PC-9 (cell line): ENCODE results near the gene CCDC141. TPM values are rescaled to one million over a fixed set of nuclear protein-coding genes. Genes with fewer than 3 reads are reported as not detected.

ENCODE experiments used
- BruUV-seq: library from RNA; stranded (reverse); fragments of 400-500 nt; replicated peaks from 2 replicates; lab custom pipeline; 2021; lab: Mats Ljungman, UMichigan
- CTCF ChIA-PET: fragments of 300-600 bp; sonication (Branson Sonifier 250); formaldehyde crosslinking; loops from one replicate; lab custom pipeline; 2022; ENCODE audit warnings: antibody characterized with exemption; lab: Charles Lee
- POLR2A ChIA-PET: fragments of 300-600 bp; sonication (Branson Sonifier 250); formaldehyde crosslinking; loops from one replicate; lab custom pipeline; 2022; ENCODE audit warnings: antibody characterized with exemption; ENCODE audit not compliant: unreplicated experiment; lab: Charles Lee
- DNase-seq, 2 experiments: peaks; one replicate each; pipeline versions ENCODE4 v3.0.0 to v3.0.0-alpha.2; 2015 to 2022; ENCODE audit warnings: mixed read lengths in 1 of 2
- H2AFZ ChIP-seq: fragments of 200-600 bp; sonication (generic); 2 replicates; pipeline ENCODE4 v1.8.1; 2017; ENCODE audit warnings: antibody characterized with exemption
- H3F3A ChIP-seq: fragments of 200-600 bp; sonication (generic); 2 replicates; pipeline ENCODE4 v1.8.1; 2017; ENCODE audit warnings: antibody characterized with exemption, mild to moderate bottlenecking, low read depth; ENCODE audit not compliant: insufficient read depth
- H3K27ac ChIP-seq: fragments of 200-600 bp; sonication (generic); 2 replicates; pipeline ENCODE4 v1.6.1; 2016; ENCODE audit warnings: mixed run types
- H3K27me3 ChIP-seq: fragments of 200-600 bp; sonication (generic); 2 replicates; pipeline ENCODE4 v1.6.1; 2016; ENCODE audit warnings: low read depth, mixed run types; ENCODE audit not compliant: insufficient read depth
- H3K36me3 ChIP-seq: fragments of 200-600 bp; sonication (generic); 2 replicates; pipeline ENCODE4 v1.6.1; 2016; ENCODE audit warnings: low read depth, mixed run types
- H3K4me1 ChIP-seq: fragments of 200-600 bp; sonication (generic); replicated peaks from 2 replicates; pipeline ENCODE4 v1.6.1; 2016; ENCODE audit warnings: mixed run types; ENCODE audit not compliant: insufficient read depth
- H3K4me2 ChIP-seq: fragments of 200-600 bp; sonication (generic); 2 replicates; pipeline ENCODE4 v1.6.1; 2017; ENCODE audit warnings: mixed run types
- H3K4me3 ChIP-seq: fragments of 200-600 bp; sonication (generic); 2 replicates; pipeline ENCODE4 v1.6.1; 2016; ENCODE audit warnings: mixed run types
- H3K79me2 ChIP-seq: fragments of 200-600 bp; sonication (generic); 2 replicates; pipeline ENCODE4 v1.6.1; 2017; ENCODE audit warnings: low read depth, mixed run types
- H3K9me2 ChIP-seq: fragments of 200-600 bp; sonication (generic); 2 replicates; pipeline ENCODE4 v1.8.1; 2017; ENCODE audit warnings: mild to moderate bottlenecking; ENCODE audit not compliant: insufficient read depth
- H3K9me3 ChIP-seq: fragments of 200-600 bp; sonication (generic); 2 replicates; pipeline ENCODE4 v1.8.1; 2016; ENCODE audit warnings: low read depth; ENCODE audit not compliant: insufficient read depth
- H4K20me1 ChIP-seq: fragments of 200-600 bp; sonication (generic); 2 replicates; pipeline ENCODE4 v1.8.1; 2017; ENCODE audit not compliant: insufficient read depth
- EZH2 ChIP-seq: fragments of 200-600 bp; sonication (generic); IDR thresholded peaks from 2 replicates; pipeline ENCODE4 v1.8.0; 2017; ENCODE audit warnings: antibody characterized with exemption, low read depth
- intact Hi-C: fragments of 100-400 bp; cut with micrococcal nuclease; formaldehyde crosslinking; loops from one replicate; pipeline ENCODE4 v1.10.0; 2022; ENCODE audit not compliant: unreplicated experiment
- total RNA-seq: library from RNA; stranded (reverse); gene quantifications from 2 replicates; pipeline ENCODE4 v1.2.3, GENCODE V29; 2021
- TF ChIP-seq, protein P1 (sequence below): fragments of 200-600 bp; sonication (generic); conservative IDR thresholded peaks from 2 replicates; pipeline ENCODE4 v1.6.1; 2017; ENCODE audit warnings: mixed run types, antibody characterized with exemption, mild to moderate bottlenecking, moderate library complexity

The CCDC141 gene
- total RNA-seq, 1 experiment from 2014 or later: not detected

DNA sequence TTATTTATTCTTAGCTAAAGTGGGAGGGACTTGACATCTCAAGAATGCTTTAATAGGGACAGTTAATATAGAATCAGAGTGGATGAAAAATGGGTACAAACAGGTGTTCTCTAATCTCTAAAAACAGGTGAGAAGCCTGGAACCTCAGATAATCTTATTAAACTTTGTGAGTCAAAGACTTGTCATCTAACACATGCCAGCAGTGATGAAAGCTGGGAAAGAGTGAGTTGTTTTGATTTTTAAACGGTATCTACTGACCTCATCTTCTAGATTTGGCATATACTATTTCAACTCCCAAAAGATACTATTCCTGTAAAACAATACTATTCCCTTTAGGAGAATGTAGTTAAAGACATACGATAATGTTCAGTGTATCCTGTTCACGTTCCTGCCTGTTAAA lies 103.4 kb downstream of the CCDC141 start:
- no peaks in the 10 kb centered on the region for H3K79me2 ChIP-seq
- intact Hi-C loops: no loop called here
- H3K9me3 ChIP-seq: no peaks in the 10 kb centered on the region
- H3K36me3 ChIP-seq: no peaks in the 10 kb centered on the region
- H4K20me1 ChIP-seq: no peaks in the 10 kb centered on the region
- H3K9me2 ChIP-seq: no peaks in the 10 kb centered on the region
- H3F3A ChIP-seq: no peaks in the 10 kb centered on the region
- BruUV-seq: no TSS peak
- H3K27me3 ChIP-seq: no peaks in the 10 kb centered on the region
- ChIA-PET CTCF (no interaction called here), POLR2A (no interaction called here)
- no peak overlapping the region for H3K4me2 ChIP-seq
- no peaks in the 10 kb centered on the region for H3K4me1 ChIP-seq
- H3K27ac ChIP-seq: no peak overlapping the region
- H2AFZ ChIP-seq: no peak overlapping the region
- TF ChIP-seq, protein P1, sequence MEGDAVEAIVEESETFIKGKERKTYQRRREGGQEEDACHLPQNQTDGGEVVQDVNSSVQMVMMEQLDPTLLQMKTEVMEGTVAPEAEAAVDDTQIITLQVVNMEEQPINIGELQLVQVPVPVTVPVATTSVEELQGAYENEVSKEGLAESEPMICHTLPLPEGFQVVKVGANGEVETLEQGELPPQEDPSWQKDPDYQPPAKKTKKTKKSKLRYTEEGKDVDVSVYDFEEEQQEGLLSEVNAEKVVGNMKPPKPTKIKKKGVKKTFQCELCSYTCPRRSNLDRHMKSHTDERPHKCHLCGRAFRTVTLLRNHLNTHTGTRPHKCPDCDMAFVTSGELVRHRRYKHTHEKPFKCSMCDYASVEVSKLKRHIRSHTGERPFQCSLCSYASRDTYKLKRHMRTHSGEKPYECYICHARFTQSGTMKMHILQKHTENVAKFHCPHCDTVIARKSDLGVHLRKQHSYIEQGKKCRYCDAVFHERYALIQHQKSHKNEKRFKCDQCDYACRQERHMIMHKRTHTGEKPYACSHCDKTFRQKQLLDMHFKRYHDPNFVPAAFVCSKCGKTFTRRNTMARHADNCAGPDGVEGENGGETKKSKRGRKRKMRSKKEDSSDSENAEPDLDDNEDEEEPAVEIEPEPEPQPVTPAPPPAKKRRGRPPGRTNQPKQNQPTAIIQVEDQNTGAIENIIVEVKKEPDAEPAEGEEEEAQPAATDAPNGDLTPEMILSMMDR: no peak
- no peak for TF ChIP-seq EZH2
- H3K4me3 ChIP-seq: no peak overlapping the region
- DNase-seq: no peak

DNA sequence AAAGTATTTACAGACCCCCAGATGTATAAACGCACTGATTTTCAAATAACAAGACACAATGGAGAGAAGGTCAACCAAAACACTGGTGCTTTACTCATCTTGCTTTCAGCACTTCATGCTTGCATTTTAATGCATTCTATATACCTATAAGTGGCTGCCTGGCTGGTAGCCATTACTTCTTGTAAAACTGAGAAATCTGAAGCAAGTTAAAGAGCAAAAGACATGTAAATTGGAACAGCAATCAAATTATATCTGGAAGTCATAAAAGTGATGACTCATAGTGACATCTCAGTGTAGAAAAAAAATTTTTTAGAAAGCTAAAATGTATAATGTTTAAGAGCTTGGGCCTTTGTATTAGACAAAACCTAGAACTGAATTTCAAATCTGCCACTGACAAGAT lies 106.2 kb downstream of the CCDC141 start:
- H3K9me3 ChIP-seq: no peaks in the 10 kb centered on the region
- ChIA-PET POLR2A (no interaction called here), CTCF (interaction anchor here (1.2 kb wide), 1 partner anchor 84 kb away, joined by 3 read pairs; no protein-coding TSS in a partner anchor)
- no peaks in the 10 kb centered on the region for H3K79me2 ChIP-seq
- H3K4me3 ChIP-seq: no peak overlapping the region
- no peaks in the 10 kb centered on the region for H3K4me1 ChIP-seq
- H2AFZ ChIP-seq: no peak overlapping the region
- no peak overlapping the region for H3K27ac ChIP-seq
- no peaks in the 10 kb centered on the region for H3K36me3 ChIP-seq
- TF ChIP-seq, protein P1: no peak
- no peak for TF ChIP-seq EZH2
- H3K9me2 ChIP-seq: no peaks in the 10 kb centered on the region
- intact Hi-C loops: no loop called here
- no peak overlapping the region for H3K4me2 ChIP-seq
- no peaks in the 10 kb centered on the region for H3F3A ChIP-seq
- no peaks in the 10 kb centered on the region for H3K27me3 ChIP-seq
- H4K20me1 ChIP-seq: no peaks in the 10 kb centered on the region
- BruUV-seq: no TSS peak
- DNase-seq: no peak

DNA sequence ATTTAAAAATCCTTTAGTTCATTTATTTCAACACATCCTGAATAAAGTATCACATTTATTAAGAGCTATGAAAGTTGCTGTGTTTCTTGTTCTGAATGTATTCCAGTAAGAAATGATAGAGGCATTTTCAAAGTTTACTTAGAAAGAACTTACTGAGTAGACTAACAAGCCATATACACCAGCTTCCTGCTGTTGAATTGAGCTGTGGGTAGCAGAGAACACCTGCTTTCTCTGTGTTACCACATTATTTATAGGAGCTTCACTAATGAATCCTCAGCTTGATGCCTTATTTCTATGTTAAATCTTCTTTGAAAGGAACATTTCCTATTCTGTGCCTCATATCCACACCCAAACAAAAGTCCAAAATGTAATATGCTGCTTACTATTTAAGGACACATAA lies 115.4 kb downstream of the CCDC141 start:
- BruUV-seq: no TSS peak
- H3K4me3 ChIP-seq: no peak overlapping the region
- H3K36me3 ChIP-seq: no peaks in the 10 kb centered on the region
- H3K4me2 ChIP-seq: no peak overlapping the region
- no peak overlapping the region for H3K27ac ChIP-seq
- TF ChIP-seq, protein P1: no peak
- TF ChIP-seq EZH2: no peak
- no peaks in the 10 kb centered on the region for H4K20me1 ChIP-seq
- no peaks in the 10 kb centered on the region for H3K79me2 ChIP-seq
- intact Hi-C loops: no loop called here
- H3K27me3 ChIP-seq: no peaks in the 10 kb centered on the region
- POLR2A ChIA-PET: no interaction called here
- H2AFZ ChIP-seq: no peak overlapping the region
- CTCF ChIA-PET: no interaction called here
- H3F3A ChIP-seq: no peaks in the 10 kb centered on the region
- H3K4me1 ChIP-seq: no peaks in the 10 kb centered on the region
- no peaks in the 10 kb centered on the region; the same call in 1 of the 2 replicates for H3K9me3 ChIP-seq
- H3K9me2 ChIP-seq: no peaks in the 10 kb centered on the region
- DNase-seq: no peak
